22Rv1 (cell line): Measurements from ENCODE around the gene GABRG3.

Source experiments
- H3K27ac ChIP-seq: fragments of 450-650 bp; 2 replicates; pipeline ENCODE4 v1.5.1; 2017
- CTCF ChIP-seq: fragments of 450-650 bp; IDR thresholded peaks from 2 replicates; pipeline ENCODE4 v1.5.1; 2017; ENCODE audit warnings: mild to moderate bottlenecking
- ZFX ChIP-seq: fragments of 450-650 bp; IDR thresholded peaks from 2 replicates; pipeline ENCODE4 v1.6.1; 2017; ENCODE audit warnings: antibody characterized with exemption, borderline replicate concordance

The GABRG3 gene

DNA sequence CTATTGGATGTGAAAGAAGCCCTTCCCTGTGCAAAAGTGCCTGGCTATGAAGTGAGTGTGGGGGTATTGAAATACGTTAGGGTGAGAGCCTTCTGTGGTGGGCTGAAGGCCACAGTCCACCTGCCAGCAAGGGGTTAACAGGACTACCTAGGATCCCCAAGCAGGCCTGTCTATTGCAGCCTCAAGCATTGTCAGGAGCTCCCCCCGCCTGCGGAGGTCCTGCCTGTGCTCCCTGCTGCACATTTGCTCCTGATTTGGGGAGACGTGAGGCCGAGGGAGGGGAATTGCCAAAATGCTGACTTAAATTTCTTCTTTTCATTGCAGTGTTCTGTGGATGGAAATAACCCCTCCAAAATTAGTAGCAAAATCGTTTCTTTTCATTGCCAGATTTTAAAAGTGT, 56.2 kb downstream of the GABRG3 start:
- TF ChIP-seq ZFX (no peak), CTCF (no peak)
- no peak overlapping the region for H3K27ac ChIP-seq

DNA sequence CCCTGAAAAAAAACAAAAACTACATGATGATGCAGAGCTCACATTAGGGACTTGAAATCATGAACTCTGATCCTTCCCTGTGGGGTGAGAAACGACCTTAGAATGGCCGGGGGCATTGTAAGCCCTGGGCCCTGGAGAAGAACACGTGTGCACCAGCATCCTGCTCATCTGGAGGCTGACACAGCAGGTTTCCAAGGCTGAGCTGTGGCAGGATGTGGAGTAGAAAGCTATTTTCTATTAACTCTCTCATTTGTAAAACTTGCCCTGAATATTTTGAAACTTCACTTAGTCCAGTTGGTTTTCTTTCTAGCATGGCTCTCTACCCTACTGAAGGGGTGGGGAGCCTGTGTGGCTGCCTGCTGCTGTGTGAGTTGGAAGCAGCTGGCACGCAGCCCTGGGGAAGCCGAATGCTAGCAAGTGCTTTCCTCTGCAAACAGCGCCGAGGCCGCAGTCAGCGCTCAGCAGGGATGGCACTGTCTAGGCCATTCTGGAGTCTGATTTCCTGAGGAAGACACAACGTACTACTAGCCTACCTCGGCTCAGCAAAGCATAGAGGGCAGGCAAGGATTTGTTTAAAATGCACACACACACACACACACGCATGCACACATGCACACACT, 58.0 kb downstream of the GABRG3 start:
- TF ChIP-seq CTCF (no peak), ZFX (no peak)
- H3K27ac ChIP-seq, result no peak overlapping the region

GRCh38 chr15:27036210-27036609, 65.2 kb downstream of the GABRG3 start:
- no peak overlapping the region for H3K27ac ChIP-seq
- TF ChIP-seq ZFX, result no peak
- no peak for TF ChIP-seq CTCF

DNA sequence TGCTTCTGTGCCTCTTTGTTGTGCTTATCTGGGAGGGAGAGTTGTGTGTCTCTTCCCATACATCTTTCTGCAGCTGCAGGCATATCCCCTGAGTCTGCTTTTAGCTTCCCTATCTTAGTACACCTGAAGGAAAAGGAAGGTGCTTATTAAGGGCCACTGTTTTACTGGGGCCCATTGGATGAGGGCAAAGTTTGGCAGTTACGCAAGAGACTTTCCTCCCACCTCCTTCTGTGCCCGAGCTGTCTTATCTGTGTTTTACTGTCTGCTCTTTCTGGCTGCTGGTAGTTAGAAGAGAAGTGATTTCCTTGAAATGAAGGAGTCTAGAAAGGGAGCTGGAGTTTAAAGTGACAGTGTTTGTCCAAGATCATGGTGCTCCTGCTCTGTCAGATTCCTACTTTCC, 66.5 kb downstream of the GABRG3 start:
- TF ChIP-seq CTCF (no peak), ZFX (no peak)

GRCh38 chr15:27039152-27039551, 68.2 kb downstream of the GABRG3 start:
- H3K27ac ChIP-seq, result no peak overlapping the region
- no peak for TF ChIP-seq CTCF
- no peak for TF ChIP-seq ZFX

More for the DNA sequence above, 66.5 kb downstream of the GABRG3 start:
- no peak overlapping the region for H3K27ac ChIP-seq

GRCh38 chr15:27042230-27042629, 71.2 kb downstream of the GABRG3 start:
- TF ChIP-seq ZFX (no peak), CTCF (no peak)
- no peak overlapping the region for H3K27ac ChIP-seq

DNA sequence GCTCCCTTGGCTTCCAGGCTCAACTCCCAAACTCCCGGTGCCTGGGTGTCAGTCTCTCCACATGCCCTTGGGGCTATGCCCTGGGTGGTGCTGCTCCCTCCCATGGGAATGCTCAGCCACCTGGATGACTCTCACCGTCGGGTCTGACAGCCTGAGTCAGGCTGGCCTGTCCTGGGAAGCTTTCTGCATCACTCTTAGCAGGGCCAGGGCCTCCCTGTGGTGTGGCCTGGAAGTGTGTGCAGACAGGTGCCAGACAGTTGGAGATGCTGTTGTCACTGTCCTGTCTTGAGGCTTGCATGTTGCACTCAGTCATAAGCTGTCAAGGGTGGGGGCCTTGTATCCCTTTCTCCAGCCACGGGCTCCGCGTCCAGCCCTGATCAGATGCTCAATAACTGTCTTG, 71.7 kb downstream of the GABRG3 start:
- TF ChIP-seq ZFX, result no peak
- TF ChIP-seq CTCF, result no peak
- H3K27ac ChIP-seq, result no peak overlapping the region
